ENCODE measurements around the gene RGS4. TPM values are rescaled to one million over a fixed set of nuclear protein-coding genes. Genes with fewer than 3 reads are reported as not detected.

Gene RGS4
- total and polyA plus RNA-seq, 2 donors (not counting 1 experiment from before 2014, with no cell fraction given): not detected

DNA sequence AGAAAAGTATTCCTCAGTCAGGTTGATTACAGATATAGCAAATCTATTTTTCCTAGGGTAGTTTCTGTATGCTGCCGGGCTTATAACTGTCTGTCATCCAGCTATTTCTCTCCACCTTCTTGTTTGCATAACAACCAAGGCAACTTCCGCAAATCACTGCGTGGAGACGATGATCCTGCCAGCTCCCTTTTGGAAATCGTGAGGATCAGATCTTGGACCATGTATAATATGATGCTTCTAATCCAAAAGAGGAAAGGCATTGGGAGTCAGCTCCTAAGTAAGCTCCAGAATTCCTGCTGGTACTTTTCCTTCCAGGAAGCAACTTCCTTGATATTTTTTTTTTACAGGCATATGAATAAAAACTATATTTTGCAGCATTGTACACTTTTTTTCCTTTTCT, 445 bp upstream of the RGS4 start:
- ChIA-PET POLR2A (no interaction called here), CTCF (no interaction called here)
- Histone ChIP-seq H3K79me2 (ENCODE audit: control insufficient read depth, insufficient read depth, low read length) (no peaks in the 10 kb centered on the region), H3K9ac (ENCODE audit: low read length) (no peak overlapping the region), H3K27ac (ENCODE audit: low read length in 2 of 2) (no peak overlapping the region), H3K4me1 (ENCODE audit: control insufficient read depth in 2 of 2, insufficient read depth in 2 of 2, low read length in 2 of 2) (no peaks in the 10 kb centered on the region), H3K27me3 (replicated peaks in 1 of 4; ENCODE audit: control extremely low read depth in 1 of 4, control insufficient read depth in 3 of 4, insufficient read depth in 4 of 4, low read length in 3 of 4) (peaks cover 0 to 20% (median 15%) of the 10 kb centered on the region in 4 experiments), H4K20me1 (ENCODE audit: control insufficient read depth, insufficient read depth, low read length, poor library complexity, severe bottlenecking) (no peaks in the 10 kb centered on the region), H3K36me3 (replicated peaks in 1 of 2; ENCODE audit: control extremely low read depth in 1 of 2, control insufficient read depth in 1 of 2, extremely low read depth in 1 of 2, insufficient read depth in 2 of 2, low read length in 1 of 2) (no peaks in the 10 kb centered on the region), H2AFZ (ENCODE audit: insufficient read depth, low read depth, low read length, poor library complexity, severe bottlenecking) (no peak overlapping the region), H3K4me3 (ENCODE audit: control extremely low read depth in 1 of 5, extremely low read depth in 1 of 5, insufficient read depth in 1 of 5, low read depth in 2 of 5, low read length in 4 of 5) (no peak overlapping the region), H3K9me3 (ENCODE audit: control extremely low read depth in 1 of 3, control insufficient read depth in 2 of 3, insufficient read depth in 1 of 3, low read length in 2 of 3) (no peaks in the 10 kb centered on the region), H3K4me2 (replicated peaks; ENCODE audit: low read depth, low read length, poor library complexity, severe bottlenecking) (no peak overlapping the region)
- intact Hi-C loops (cut with micrococcal nuclease): no loop called here
- ATAC-seq (ENCODE audit: low read depth) (no peak), DNase-seq (no peak)
- no peaks in the 10 kb centered on the region for H3K9me3 Mint-ChIP-seq (ENCODE audit: insufficient read depth)
- no peak overlapping the region for H3K27ac Mint-ChIP-seq
- WGBS (ENCODE audit: insufficient coverage): no CpG with 5 or more reads among the region's 5 CpGs
- no peak overlapping the region for H3K4me3 Mint-ChIP-seq
- peaks cover 2% of the 10 kb centered on the region for H3K4me1 Mint-ChIP-seq
- H3K27me3 Mint-ChIP-seq: peaks cover 47% of the 10 kb centered on the region
- no peak for TF ChIP-seq EZH2 (IDR thresholded peaks at IDR 0.05; ENCODE audit: borderline replicate concordance, insufficient read depth, low read depth, low read length, poor library complexity, severe bottlenecking)
- TF ChIP-seq, protein P1, sequence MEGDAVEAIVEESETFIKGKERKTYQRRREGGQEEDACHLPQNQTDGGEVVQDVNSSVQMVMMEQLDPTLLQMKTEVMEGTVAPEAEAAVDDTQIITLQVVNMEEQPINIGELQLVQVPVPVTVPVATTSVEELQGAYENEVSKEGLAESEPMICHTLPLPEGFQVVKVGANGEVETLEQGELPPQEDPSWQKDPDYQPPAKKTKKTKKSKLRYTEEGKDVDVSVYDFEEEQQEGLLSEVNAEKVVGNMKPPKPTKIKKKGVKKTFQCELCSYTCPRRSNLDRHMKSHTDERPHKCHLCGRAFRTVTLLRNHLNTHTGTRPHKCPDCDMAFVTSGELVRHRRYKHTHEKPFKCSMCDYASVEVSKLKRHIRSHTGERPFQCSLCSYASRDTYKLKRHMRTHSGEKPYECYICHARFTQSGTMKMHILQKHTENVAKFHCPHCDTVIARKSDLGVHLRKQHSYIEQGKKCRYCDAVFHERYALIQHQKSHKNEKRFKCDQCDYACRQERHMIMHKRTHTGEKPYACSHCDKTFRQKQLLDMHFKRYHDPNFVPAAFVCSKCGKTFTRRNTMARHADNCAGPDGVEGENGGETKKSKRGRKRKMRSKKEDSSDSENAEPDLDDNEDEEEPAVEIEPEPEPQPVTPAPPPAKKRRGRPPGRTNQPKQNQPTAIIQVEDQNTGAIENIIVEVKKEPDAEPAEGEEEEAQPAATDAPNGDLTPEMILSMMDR (IDR thresholded peaks at IDR 0.05): no peak

GRCh38 chr1:163069655-163070277, 605 bp downstream of the RGS4 start:
- Mint-ChIP-seq H3K4me1 (peaks cover 2% of the 10 kb centered on the region), H3K27ac (no peak overlapping the region), H3K27me3 (peaks cover 47% of the 10 kb centered on the region), H3K9me3 (ENCODE audit: insufficient read depth) (no peaks in the 10 kb centered on the region), H3K4me3 (no peak overlapping the region)
- Histone ChIP-seq H3K4me3 (ENCODE audit: control extremely low read depth in 1 of 5, extremely low read depth in 1 of 5, insufficient read depth in 1 of 5, low read depth in 2 of 5, low read length in 4 of 5) (no peak overlapping the region), H3K27ac (ENCODE audit: low read length in 2 of 2) (no peak overlapping the region), H3K79me2 (ENCODE audit: control insufficient read depth, insufficient read depth, low read length) (no peaks in the 10 kb centered on the region), H3K9ac (ENCODE audit: low read length) (no peak overlapping the region), H4K20me1 (ENCODE audit: control insufficient read depth, insufficient read depth, low read length, poor library complexity, severe bottlenecking) (no peaks in the 10 kb centered on the region), H3K27me3 (replicated peaks in 1 of 4; ENCODE audit: control extremely low read depth in 1 of 4, control insufficient read depth in 3 of 4, insufficient read depth in 4 of 4, low read length in 3 of 4) (peaks cover 0 to 24% (median 15%) of the 10 kb centered on the region in 4 experiments), H3K4me1 (ENCODE audit: control insufficient read depth in 2 of 2, insufficient read depth in 2 of 2, low read length in 2 of 2) (no peaks in the 10 kb centered on the region), H2AFZ (ENCODE audit: insufficient read depth, low read depth, low read length, poor library complexity, severe bottlenecking) (no peak overlapping the region), H3K4me2 (replicated peaks; ENCODE audit: low read depth, low read length, poor library complexity, severe bottlenecking) (no peak overlapping the region), H3K36me3 (replicated peaks in 1 of 2; ENCODE audit: control extremely low read depth in 1 of 2, control insufficient read depth in 1 of 2, extremely low read depth in 1 of 2, insufficient read depth in 2 of 2, low read length in 1 of 2) (no peaks in the 10 kb centered on the region), H3K9me3 (ENCODE audit: control extremely low read depth in 1 of 3, control insufficient read depth in 2 of 3, insufficient read depth in 1 of 3, low read length in 2 of 3) (no peaks in the 10 kb centered on the region)
- intact Hi-C loops (cut with micrococcal nuclease): no loop called here
- CTCF ChIA-PET: no interaction called here
- WGBS (ENCODE audit: insufficient coverage): no CpG with 5 or more reads among the region's 2 CpGs
- no peak for ATAC-seq (ENCODE audit: low read depth)
- no peak for DNase-seq
- TF ChIP-seq EZH2 (IDR thresholded peaks at IDR 0.05; ENCODE audit: borderline replicate concordance, insufficient read depth, low read depth, low read length, poor library complexity, severe bottlenecking): no peak
- TF ChIP-seq, protein P1 (IDR thresholded peaks at IDR 0.05): no peak
- POLR2A ChIA-PET: no interaction called here
